GM20431 (cell line): ENCODE data around the gene RGS7.
"Not testable (repeated sequence)": the region's sequence is repeated elsewhere in the genome, so short reads cannot be mapped to it uniquely, and the experiment has no call there.

Experiments used
- in situ Hi-C: fragments of 300-500 bp; cut with MseI, MboI; formaldehyde crosslinking; loops from one replicate; pipeline ENCODE4 v1.15.0; 2020; ENCODE audit warnings: low sequenced_read_pairs; ENCODE audit not compliant: unreplicated experiment

RGS7 gene

DNA sequence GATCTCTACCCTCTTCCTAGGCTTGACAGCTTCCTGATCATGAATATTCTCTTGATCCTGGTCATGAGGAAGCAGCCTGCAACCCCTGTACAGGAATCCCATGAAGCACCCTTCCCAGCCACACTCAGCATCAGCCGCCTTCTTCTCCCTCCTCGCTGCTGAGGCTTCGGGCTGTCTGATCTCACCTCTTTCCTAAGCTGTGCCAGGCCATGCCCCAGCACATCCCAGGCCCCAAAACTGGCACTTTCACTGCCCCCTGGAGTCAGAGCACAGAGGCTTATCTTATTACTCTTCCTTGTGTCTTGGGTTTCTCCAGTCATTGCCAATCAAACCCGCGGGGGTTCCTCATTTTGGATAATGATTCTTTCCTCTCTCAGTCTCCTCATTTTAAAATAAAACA, 259.5 kb downstream of the RGS7 start:
- in situ Hi-C loops = no loop called here

DNA sequence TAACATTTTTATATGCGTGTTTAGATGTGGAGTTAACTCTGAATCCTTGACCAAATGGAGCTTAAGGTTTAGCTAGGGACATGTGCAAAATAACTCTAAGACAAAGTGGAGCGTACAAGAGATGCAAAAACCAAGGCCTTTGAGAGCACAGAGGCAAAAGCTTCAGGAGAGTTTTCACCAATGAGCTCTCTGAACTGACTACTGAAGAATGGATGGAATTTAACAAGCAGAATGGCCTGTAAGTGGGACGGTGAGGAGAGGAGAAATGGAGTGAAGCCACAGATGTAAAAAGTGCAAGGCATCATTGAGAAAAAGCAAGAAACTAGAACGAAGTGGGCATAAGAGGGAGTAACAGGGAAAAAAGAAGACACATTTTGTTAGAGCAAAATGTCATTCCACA, 260.0 kb downstream of the RGS7 start:
- in situ Hi-C loops = no loop called here

DNA sequence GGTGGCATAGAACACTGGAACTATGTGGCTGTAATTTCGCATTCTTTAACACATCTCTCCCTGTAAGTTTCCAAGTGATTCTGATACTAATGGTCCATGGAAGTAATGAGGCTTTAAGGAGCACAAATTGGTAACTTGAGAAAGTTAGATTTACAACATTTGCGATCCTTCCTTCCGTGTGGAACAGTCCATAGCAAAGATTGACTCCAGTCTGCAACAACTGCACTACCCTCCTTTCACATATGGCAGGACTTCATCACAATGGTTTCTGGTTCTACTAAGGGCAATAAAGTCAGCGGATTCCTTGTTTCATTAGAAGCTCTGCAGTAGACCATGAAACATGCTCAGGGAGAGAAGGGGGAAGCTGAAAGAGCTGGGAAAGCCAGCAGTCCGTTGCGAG, 261.2 kb downstream of the RGS7 start:
- in situ Hi-C loops = no loop called here

DNA sequence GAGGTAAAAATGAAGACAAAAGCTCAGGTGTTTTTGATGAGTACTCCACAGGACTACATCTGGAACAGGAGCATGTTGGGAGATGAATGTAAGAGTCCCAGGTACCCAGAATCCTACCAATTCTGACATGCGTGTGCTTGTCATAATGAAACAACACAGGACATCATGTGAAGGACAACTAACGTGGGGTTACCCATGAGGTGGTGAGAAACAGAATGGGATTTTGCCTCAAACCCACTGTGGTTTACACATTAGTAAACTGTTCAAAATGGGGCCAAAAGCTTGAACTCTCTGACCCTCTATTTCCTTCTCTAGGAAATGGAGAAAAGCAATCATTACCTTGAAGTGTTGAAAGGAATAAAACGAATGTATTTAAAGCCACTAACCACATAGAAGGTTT, 266.2 kb downstream of the RGS7 start:
- in situ Hi-C loops = no loop called here

DNA sequence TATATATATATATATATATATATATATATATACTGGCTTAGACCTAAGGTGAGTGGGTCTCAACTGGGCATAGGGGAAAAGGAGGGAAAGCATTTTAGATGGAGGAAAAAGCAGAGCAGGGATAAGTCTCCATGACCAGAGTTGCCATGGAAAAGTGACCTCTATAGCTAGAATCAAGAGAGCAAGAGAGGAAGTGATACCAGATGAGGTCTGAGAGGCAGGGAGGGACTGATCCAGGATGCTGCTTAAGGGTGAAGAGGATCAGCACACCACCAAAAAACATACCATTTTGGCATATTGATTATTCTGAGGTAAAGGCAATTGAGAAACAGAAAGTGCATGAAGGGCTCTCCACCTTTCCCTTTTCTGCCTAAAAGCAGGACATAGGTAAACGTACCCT, 267.9 kb downstream of the RGS7 start:
- in situ Hi-C loops = not testable (repeated sequence)

DNA sequence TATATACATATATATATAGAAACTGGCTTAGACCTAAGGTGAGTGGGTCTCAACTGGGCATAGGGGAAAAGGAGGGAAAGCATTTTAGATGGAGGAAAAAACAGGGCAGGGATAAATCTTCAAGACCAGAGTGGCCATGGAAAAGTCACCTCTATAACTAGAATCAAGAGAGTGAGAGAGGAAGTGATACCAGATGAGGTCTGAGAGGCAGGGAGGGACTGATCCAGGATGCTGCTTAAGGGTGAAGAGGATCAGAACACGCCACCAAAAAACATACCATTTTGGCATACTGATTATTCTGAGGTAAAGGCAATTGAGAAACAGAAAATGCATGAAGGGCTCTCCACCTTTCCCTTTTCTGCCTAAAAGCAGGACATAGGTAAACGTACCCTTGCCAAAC, 268.9 kb downstream of the RGS7 start:
- in situ Hi-C loops = not testable (repeated sequence)

DNA sequence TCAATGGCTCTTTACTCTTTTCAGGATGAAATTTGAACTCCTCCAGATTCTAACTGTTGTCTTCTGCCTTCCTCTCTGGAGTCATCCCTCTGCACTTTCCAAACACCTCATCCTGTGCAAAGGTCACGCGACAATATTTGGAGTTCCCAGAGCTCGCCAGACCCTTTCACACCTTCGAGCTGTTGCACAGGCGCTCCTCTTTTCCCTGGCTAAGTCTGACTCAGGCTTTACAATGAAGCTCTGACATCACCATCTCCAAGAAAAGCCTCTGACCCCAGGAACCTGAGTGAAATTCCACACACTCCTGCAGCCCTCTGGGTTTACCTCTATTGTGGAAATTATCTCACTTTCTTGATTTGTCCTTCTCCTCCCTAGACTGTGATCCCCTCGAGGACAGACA, 270.3 kb downstream of the RGS7 start:
- in situ Hi-C loops = no loop called here

DNA sequence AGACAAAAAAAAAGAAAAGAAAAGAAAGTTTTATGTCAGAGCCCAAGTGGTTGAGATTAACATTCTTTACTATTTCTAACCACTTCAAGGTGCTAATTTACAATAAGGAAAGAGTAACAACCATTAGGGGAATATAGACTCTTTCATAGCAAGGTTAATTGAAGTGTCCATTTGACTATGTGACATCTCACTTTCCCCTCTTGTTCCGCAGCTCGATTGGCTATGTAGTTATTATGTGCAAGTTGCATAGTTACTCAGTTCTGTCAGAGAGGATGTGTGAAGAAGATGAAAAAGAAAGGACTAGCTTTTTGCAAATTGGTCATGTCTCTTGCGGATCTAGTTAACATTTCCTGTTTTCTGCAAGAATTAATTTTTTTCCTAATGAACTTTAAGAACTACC, 273.7 kb downstream of the RGS7 start:
- in situ Hi-C loops = no loop called here

DNA sequence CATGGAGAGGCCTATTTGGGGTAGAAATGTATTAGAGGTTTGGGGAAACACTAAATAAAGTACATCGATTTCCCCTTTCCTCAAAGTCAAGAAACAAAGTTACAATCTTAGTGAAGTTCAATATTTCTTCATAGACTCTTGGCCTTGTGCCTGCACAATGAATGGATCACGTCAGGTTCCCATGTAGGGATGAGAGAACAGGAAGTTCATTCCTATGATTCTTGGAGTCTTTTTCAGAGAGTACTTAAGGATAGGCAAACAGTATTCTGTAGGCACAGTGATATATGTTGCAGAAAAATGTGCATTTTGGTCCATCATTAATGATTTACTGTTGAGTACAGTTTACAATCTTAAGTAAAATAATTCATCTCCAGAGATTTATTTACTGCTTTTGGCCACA, 275.5 kb downstream of the RGS7 start:
- in situ Hi-C loops = no loop called here

DNA sequence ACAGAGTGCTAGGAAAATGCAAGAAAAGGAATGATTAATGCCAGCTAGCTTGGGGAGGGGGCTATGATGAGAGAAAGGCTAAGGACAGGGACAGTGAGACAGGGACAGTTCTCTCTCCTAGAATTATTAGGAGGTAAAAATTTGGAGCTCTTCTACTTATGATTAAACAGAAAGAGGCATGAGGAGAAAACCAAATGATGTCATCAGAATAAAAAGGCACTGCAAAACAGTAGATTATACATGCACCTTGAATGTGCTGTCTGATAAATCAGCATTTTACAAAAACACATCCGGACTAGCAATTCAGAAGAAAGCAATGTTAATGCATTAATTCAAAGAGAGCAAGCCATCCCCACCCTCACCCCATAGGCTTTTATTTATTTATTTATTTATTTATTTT, 277.5 kb downstream of the RGS7 start:
- in situ Hi-C loops = no loop called here

DNA sequence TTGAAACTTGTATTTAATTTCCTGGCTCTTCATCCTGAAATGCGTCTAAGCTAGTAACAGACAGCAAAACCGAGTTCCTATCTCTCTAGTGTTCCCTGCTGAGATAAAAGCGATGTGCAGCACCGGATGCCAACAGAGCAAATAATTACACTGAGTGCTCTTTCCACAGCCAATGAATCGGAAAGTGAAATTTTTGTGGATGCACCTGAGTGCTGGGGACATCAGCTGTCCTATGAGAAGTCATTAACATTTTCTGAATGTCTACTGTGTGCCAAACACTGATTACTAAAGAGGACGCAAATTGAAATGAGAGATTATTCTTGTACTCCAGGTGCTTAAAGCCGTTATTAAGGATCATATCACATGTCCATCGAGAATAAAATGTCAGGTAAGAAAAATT, 278.0 kb downstream of the RGS7 start:
- in situ Hi-C loops = no loop called here

DNA sequence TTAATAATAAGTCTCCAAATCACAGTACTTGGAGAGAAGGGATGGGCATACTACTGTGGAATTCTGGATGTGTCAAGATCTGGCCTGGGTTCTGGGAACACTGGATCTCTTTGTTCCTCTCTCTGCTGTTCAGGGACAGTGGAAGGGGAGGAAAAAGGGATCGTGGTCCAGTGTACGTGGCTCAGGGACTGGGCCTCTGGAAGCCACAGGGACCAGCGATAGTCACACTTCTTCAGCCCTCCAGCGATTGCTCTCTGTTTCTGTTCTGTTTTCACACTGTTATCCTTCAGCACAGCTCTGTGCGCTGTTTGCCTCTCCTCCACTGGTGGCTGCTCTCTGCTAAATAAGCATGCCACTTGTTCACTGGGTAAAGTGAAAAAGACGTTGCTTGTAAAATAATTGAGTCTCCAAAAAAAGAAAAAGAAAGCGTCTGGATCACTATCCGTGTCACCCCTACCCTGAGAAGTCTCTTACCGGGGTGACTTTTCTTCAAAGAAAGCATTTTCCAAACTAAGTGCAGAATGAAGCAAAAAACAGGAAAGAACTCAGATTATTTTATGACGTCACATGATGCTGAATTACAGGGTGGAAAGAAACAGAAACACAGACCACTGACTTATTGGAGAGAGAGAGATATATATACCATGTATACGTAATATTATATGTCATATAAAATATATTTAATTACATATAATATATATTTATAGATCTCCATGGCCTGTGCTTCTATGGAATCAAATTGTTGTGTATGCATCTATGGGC, 279.4 kb downstream of the RGS7 start:
- in situ Hi-C loops = no loop called here

DNA sequence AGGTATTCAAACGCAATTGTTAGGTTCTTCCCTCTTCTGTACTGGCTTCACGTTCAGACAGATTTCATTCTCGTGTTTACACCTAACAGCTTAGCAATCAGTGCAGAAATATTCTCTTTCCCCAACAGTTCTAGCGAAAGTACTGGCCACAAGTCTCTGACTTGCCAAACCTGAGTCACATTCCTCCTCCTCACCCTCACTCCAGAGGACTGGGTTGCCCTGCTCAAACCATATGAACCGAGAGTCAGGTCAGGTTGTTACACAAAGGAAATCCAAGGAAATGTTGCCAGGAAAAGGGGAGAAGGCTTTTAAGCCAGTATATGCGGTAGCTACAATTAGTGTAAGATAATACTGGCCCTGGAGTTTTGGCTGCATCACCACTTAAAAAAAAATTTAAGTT, 282.5 kb downstream of the RGS7 start:
- in situ Hi-C loops = no loop called here

DNA sequence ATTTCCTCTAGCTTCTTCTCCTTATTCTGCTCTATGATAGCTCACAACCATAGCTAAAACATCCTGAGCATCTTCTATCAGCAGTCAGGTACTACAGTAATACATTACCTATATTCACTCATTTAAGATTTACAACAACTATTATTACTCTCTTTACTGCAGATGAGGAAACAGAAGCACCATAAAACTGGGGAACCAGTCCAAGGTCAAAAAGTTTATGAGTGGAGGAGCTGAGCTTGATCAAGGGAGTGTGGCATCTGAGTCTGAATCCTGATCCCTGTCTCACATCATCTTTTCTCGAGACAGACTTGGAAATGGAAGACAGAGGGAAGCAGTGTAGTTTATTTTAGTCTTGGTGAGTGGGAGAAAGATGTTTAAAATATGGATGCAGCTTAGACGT, 288.6 kb downstream of the RGS7 start:
- in situ Hi-C loops = no loop called here

DNA sequence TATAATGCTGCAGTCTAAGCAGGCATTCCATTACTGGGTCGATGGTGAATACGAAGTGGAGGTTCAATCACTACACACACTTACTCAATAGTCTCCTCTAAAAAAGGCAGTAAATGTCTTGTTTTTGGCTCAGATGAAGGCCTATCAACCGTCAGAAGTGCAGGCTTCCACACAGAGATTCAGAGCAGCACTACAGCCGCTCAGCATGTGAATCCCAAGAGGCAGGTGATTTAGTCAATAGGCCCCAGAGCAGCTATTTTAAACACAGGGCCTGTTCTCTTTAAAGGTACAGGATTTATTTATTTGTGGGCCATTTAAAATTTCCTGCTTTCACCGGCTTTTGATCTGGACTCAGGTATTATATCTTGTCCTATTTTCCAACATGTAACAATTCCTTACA, 293.7 kb downstream of the RGS7 start:
- in situ Hi-C loops = no loop called here

DNA sequence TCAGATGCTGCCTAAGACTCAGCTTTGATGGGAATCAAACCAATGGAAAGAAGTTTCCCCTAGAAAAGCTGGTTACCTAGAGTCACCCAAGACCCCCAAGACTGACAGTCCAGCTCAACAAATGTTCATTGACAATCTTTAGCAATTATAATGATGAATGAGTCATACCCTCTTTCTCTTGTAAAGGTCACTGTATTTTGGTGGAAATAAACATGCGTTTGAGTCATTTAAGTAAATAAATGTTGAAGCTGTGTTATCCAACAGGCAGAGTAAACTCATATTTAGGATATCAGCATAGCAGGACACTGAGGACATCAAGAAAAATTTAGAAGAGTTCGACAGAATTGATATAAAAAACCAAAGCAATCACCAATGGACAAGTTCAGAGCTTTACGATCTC, 295.9 kb downstream of the RGS7 start:
- in situ Hi-C loops = no loop called here

DNA sequence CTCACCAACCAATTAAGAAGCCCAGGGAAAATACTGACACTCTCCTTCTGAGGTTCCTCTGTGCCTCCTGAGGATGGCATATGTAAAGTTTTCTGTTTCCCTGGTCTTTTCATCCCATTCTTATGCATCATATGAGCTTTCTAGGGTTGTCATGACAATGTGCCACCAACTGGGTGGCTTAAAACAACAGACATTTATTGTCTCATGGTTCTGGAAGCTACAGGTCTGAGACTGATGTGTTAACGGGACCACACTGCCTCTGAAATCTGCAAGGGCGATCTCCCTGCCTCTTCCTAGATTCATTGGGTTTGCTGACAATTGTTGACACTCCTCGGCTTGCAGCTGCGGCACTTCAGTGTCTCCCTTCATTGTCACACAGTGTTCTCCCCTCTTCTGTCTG, 308.4 kb downstream of the RGS7 start:
- in situ Hi-C loops = no loop called here

DNA sequence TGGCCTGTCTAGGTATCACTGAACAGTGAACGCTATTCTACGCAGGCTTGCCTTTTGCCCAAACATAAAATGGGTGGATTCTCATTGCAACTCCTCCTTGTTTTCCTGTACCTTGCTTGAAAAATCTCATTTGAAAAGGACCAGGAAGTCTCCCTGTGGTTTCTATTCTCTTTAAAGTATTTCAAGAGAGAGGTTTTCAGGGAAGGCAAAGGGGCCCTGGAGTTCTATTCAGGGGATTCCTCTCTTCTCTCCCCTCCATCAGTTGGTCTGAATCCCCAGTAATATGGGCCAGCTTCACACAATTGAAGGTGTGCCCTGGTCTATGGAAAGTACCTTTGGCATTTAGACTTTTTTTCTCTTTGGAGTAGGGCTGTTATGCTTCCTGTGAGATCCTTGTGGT, 311.3 kb downstream of the RGS7 start:
- in situ Hi-C loops = no loop called here

DNA sequence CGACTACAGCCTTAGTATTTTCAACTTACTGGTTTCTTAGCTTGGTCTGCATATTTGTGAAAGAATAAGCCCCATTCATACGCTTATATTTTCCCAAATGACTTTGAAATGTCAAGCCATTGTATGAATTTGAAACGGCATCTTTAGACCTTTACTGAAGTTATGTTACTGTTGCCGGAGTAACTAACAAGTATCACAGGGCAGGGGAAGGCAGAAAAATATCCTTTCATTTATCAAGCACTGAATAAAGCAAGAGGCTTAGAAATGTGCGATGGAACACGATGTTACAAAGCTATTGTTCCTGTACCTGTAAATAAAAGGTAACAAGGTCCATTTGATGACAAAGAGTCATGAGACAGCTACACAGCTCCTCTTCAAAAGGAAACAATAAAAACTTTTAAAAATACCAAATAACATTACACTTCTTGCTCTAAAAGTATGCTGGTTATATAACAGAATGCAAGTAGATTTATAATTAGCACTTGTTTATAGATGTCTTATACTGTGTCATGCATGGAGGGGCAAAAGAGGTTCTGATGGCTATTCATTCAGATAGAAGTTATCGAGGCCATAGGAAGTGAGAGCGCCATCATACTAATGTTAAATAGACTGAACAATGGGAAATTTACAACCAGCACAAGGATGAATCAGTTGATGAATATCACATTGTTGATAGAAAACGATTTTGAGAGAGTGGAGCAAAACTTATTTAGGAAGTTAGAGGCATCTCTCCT, 322.6 kb downstream of the RGS7 start:
- in situ Hi-C loops = no loop called here

DNA sequence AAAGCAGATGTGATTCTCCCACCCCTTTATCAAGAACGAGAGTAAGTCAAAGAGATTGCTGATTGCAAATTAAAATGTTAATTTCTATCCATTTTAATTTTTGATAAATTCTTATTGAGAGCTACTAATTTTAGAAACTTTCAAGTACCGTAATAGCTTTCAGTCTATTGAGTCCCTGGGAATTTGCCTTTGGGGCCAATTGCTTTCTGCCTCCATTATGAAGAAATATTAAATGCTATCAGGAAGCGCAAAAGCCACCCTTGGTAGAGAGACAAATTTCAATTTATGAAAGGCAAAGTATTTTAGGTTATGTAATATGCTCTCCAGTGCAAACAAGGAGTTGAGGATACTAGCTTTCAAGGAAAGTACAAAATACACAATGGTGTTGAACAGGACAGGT, 332.2 kb downstream of the RGS7 start:
- in situ Hi-C loops = no loop called here

DNA sequence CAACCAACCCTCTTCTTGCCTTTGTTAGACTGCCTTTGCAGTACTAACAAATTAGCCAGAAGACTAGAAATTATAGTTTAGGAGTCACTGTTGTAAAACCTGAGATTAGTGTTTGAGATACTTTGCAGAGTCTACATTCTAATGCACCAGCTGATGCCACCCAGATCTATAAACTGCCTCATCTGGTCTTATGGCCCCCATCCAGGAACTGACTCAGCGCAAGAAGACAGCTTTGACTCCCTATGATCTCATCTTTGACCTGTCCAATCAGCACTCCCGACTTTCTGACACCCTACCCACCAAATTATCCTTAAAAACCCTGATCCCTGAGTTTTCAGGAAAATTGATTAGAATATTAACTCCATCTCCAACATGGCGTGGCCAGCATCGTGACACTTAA, 334.6 kb downstream of the RGS7 start:
- in situ Hi-C loops = no loop called here
